ENCODE results near the gene LACTBL1. TPM values are rescaled to one million over a fixed set of nuclear protein-coding genes. Genes with fewer than 3 reads are reported as not detected.
A peak's percentile ranks its signal among the peaks of the same experiment; 100 is the strongest.

The LACTBL1 gene
- total RNA-seq, 5 donors from 2014 or later (not counting 1 experiment from before 2014, with no cell fraction given), result not detected

GRCh38 chr1:22978299-22978698, 5.6 kb upstream of the LACTBL1 start:
- Histone ChIP-seq H3K36me3 (ENCODE audit: control insufficient read depth in 2 of 2, extremely low read depth in 1 of 2, insufficient read depth in 1 of 2, low read length in 1 of 2) (no peaks in the 10 kb centered on the region), H3K27me3 (replicated peaks in 1 of 2; ENCODE audit: control insufficient read depth in 2 of 2, extremely low read depth in 1 of 2, insufficient read depth in 2 of 2, low read length in 1 of 2) (peaks cover 0 to 37% of the 10 kb centered on the region in 2 experiments), H3K9me3 (no peaks in the 10 kb centered on the region), H3K4me1 (ENCODE audit: control insufficient read depth in 1 of 2, extremely low read depth in 1 of 2, insufficient read depth in 2 of 2, low read length in 2 of 2) (no peaks in the 10 kb centered on the region), H3K27ac (ENCODE audit: low read length) (no peak overlapping the region), H3K4me3 (ENCODE audit: control insufficient read depth in 1 of 2, extremely low read depth in 1 of 2, low read length in 1 of 2) (no peak overlapping the region)
- Mint-ChIP-seq H3K9me3 (no peaks in the 10 kb centered on the region), H3K27me3 (peaks cover 22 to 33% of the 10 kb centered on the region in 2 donors), H3K36me3 (no peaks in the 10 kb centered on the region), H3K27ac (no peak overlapping the region), H3K4me1 (no peaks in the 10 kb centered on the region), H3K4me3 (no peak overlapping the region)
- WGBS (ENCODE audit: insufficient coverage), result 86% methylated on average over 1 of the region's 3 CpGs
- ATAC-seq (replicated peaks in 1 of 4), result no peak
- POLR2A ChIA-PET, result no interaction called here
- CTCF ChIA-PET, result no interaction called here
- DNase-seq, result no peak

- 100% methylated on average over 2 of the region's 9 CpGs for WGBS (ENCODE audit: insufficient coverage)
- ATAC-seq (replicated peaks in 1 of 4), result peak; percentile 71 to 77 (median 76)
- CTCF ChIA-PET, result no interaction called here
These were observed 4.0 kb upstream of the LACTBL1 start for GRCh38 chr1:22976461-22977243.

GRCh38 chr1:22976127-22976460, 3.4 kb upstream of the LACTBL1 start:
- Histone ChIP-seq H3K27me3 (replicated peaks in 1 of 2; ENCODE audit: control insufficient read depth in 2 of 2, extremely low read depth in 1 of 2, insufficient read depth in 2 of 2, low read length in 1 of 2) (peaks cover 0 to 47% of the 10 kb centered on the region in 2 experiments), H3K36me3 (ENCODE audit: control insufficient read depth in 2 of 2, extremely low read depth in 1 of 2, insufficient read depth in 1 of 2, low read length in 1 of 2) (no peaks in the 10 kb centered on the region), H3K9me3 (no peaks in the 10 kb centered on the region), H3K4me1 (ENCODE audit: control insufficient read depth in 1 of 2, extremely low read depth in 1 of 2, insufficient read depth in 2 of 2, low read length in 2 of 2) (no peaks in the 10 kb centered on the region), H3K4me3 (ENCODE audit: control insufficient read depth in 1 of 2, extremely low read depth in 1 of 2, low read length in 1 of 2) (no peak overlapping the region), H3K27ac (ENCODE audit: low read length) (no peak overlapping the region)
- H3K36me3 Mint-ChIP-seq, result no peaks in the 10 kb centered on the region
- H3K27ac Mint-ChIP-seq, result no peak overlapping the region
- H3K9me3 Mint-ChIP-seq, result no peaks in the 10 kb centered on the region
- DNase-seq, result no peak
- WGBS (ENCODE audit: insufficient coverage), result 86% methylated on average over 2 of the region's 4 CpGs
- no peak overlapping the region for H3K4me3 Mint-ChIP-seq
- POLR2A ChIA-PET, result no interaction called here
- H3K27me3 Mint-ChIP-seq, result peaks cover 28 to 44% of the 10 kb centered on the region in 2 donors
- CTCF ChIA-PET, result no interaction called here
- H3K4me1 Mint-ChIP-seq, result no peaks in the 10 kb centered on the region
- ATAC-seq (replicated peaks in 1 of 4), result no peak

More at GRCh38 chr1:22976461-22977243, 4.0 kb upstream of the LACTBL1 start:
- POLR2A ChIA-PET, result no interaction called here
- Mint-ChIP-seq H3K27me3 (peaks cover 22 to 42% of the 10 kb centered on the region in 2 donors), H3K4me1 (no peaks in the 10 kb centered on the region), H3K4me3 (no peak overlapping the region), H3K27ac (no peak overlapping the region), H3K36me3 (no peaks in the 10 kb centered on the region), H3K9me3 (no peaks in the 10 kb centered on the region)
- peak in 30 of 35 experiments; percentile 7 to 64 (median 32) for DNase-seq
- H3K27me3 ChIP-seq (replicated peaks in 1 of 2; ENCODE audit: control insufficient read depth in 2 of 2, extremely low read depth in 1 of 2, insufficient read depth in 2 of 2, low read length in 1 of 2), result peaks cover 0 to 44% of the 10 kb centered on the region in 2 experiments
- no peak overlapping the region for H3K27ac ChIP-seq (ENCODE audit: low read length)
- no peaks in the 10 kb centered on the region for H3K4me1 ChIP-seq (ENCODE audit: control insufficient read depth in 1 of 2, extremely low read depth in 1 of 2, insufficient read depth in 2 of 2, low read length in 2 of 2)
- no peaks in the 10 kb centered on the region for H3K9me3 ChIP-seq
- no peak overlapping the region for H3K4me3 ChIP-seq (ENCODE audit: control insufficient read depth in 1 of 2, extremely low read depth in 1 of 2, low read length in 1 of 2)
- no peaks in the 10 kb centered on the region for H3K36me3 ChIP-seq (ENCODE audit: control insufficient read depth in 2 of 2, extremely low read depth in 1 of 2, insufficient read depth in 1 of 2, low read length in 1 of 2)

- no peak overlapping the region for H3K4me3 Mint-ChIP-seq
- no peak overlapping the region for H3K27ac Mint-ChIP-seq
- Histone ChIP-seq H3K4me3 (ENCODE audit: control insufficient read depth in 1 of 2, extremely low read depth in 1 of 2, low read length in 1 of 2) (no peak overlapping the region), H3K27ac (ENCODE audit: low read length) (no peak overlapping the region), H3K36me3 (ENCODE audit: control insufficient read depth in 2 of 2, extremely low read depth in 1 of 2, insufficient read depth in 1 of 2, low read length in 1 of 2) (no peaks in the 10 kb centered on the region), H3K4me1 (ENCODE audit: control insufficient read depth in 1 of 2, extremely low read depth in 1 of 2, insufficient read depth in 2 of 2, low read length in 2 of 2) (no peaks in the 10 kb centered on the region), H3K27me3 (replicated peaks in 1 of 2; ENCODE audit: control insufficient read depth in 2 of 2, extremely low read depth in 1 of 2, insufficient read depth in 2 of 2, low read length in 1 of 2) (peaks cover 0 to 50% of the 10 kb centered on the region in 2 experiments), H3K9me3 (no peaks in the 10 kb centered on the region)
- POLR2A ChIA-PET, result no interaction called here
- WGBS (ENCODE audit: insufficient coverage), result 69% methylated on average over 2 of the region's 3 CpGs
- ATAC-seq (replicated peaks in 1 of 4) (no peak), DNase-seq (no peak)
- peaks cover 31 to 48% of the 10 kb centered on the region in 2 donors for H3K27me3 Mint-ChIP-seq
- H3K4me1 Mint-ChIP-seq, result no peaks in the 10 kb centered on the region
- CTCF ChIA-PET, result no interaction called here
- H3K36me3 Mint-ChIP-seq, result no peaks in the 10 kb centered on the region
- no peaks in the 10 kb centered on the region for H3K9me3 Mint-ChIP-seq
These were observed 3.0 kb upstream of the LACTBL1 start for GRCh38 chr1:22975694-22976093.

- no peaks in the 10 kb centered on the region for H3K36me3 ChIP-seq (ENCODE audit: control insufficient read depth in 2 of 2, extremely low read depth in 1 of 2, insufficient read depth in 1 of 2, low read length in 1 of 2)
- no peak overlapping the region for H3K4me3 ChIP-seq (ENCODE audit: control insufficient read depth in 1 of 2, extremely low read depth in 1 of 2, low read length in 1 of 2)
- no peak overlapping the region for H3K27ac ChIP-seq (ENCODE audit: low read length)
- Mint-ChIP-seq H3K9me3 (peaks cover under 1% of the 10 kb centered on the region in 3 donors), H3K27me3 (peaks cover 53 to 64% of the 10 kb centered on the region in 2 donors), H3K4me3 (no peak overlapping the region), H3K36me3 (no peaks in the 10 kb centered on the region), H3K4me1 (no peaks in the 10 kb centered on the region), H3K27ac (peak overlapping the region in 1 of 2 donors; percentile 37)
- 32% methylated on average over 3 of the region's 5 CpGs for WGBS (ENCODE audit: insufficient coverage)
- no peaks in the 10 kb centered on the region for H3K9me3 ChIP-seq
- no peaks in the 10 kb centered on the region for H3K4me1 ChIP-seq (ENCODE audit: control insufficient read depth in 1 of 2, extremely low read depth in 1 of 2, insufficient read depth in 2 of 2, low read length in 2 of 2)
- peaks cover 0 to 57% of the 10 kb centered on the region in 2 experiments for H3K27me3 ChIP-seq (replicated peaks in 1 of 2; ENCODE audit: control insufficient read depth in 2 of 2, extremely low read depth in 1 of 2, insufficient read depth in 2 of 2, low read length in 1 of 2)
- POLR2A ChIA-PET, result no interaction called here
- DNase-seq (no peak), ATAC-seq (replicated peaks in 1 of 4) (no peak)
- CTCF ChIA-PET, result interaction anchor here in 1 of 2 donors (0.8 kb wide), 1 partner anchor 10 kb away, joined by 3 read pairs; no protein-coding TSS in a partner anchor
These were observed 858 bp downstream of the LACTBL1 start for GRCh38 chr1:22971611-22972405.

GRCh38 chr1:22971161-22971560, 1.5 kb downstream of the LACTBL1 start:
- no peak overlapping the region for H3K4me3 Mint-ChIP-seq
- 63% methylated on average over 2 of the region's 3 CpGs for WGBS (ENCODE audit: insufficient coverage)

More at GRCh38 chr1:22971161-22971560, 1.5 kb downstream of the LACTBL1 start:
- Histone ChIP-seq H3K4me3 (ENCODE audit: control insufficient read depth in 1 of 2, extremely low read depth in 1 of 2, low read length in 1 of 2) (no peak overlapping the region), H3K27me3 (replicated peaks in 1 of 2; ENCODE audit: control insufficient read depth in 2 of 2, extremely low read depth in 1 of 2, insufficient read depth in 2 of 2, low read length in 1 of 2) (peaks cover 0 to 54% of the 10 kb centered on the region in 2 experiments), H3K4me1 (ENCODE audit: control insufficient read depth in 1 of 2, extremely low read depth in 1 of 2, insufficient read depth in 2 of 2, low read length in 2 of 2) (no peaks in the 10 kb centered on the region), H3K36me3 (ENCODE audit: control insufficient read depth in 2 of 2, extremely low read depth in 1 of 2, insufficient read depth in 1 of 2, low read length in 1 of 2) (no peaks in the 10 kb centered on the region), H3K27ac (ENCODE audit: low read length) (no peak overlapping the region), H3K9me3 (peaks cover 3% of the 10 kb centered on the region)
- POLR2A ChIA-PET, result no interaction called here
- DNase-seq (no peak), ATAC-seq (replicated peaks in 1 of 4) (no peak)
- Mint-ChIP-seq H3K27ac (no peak overlapping the region), H3K27me3 (peaks cover 53 to 64% of the 10 kb centered on the region in 2 donors), H3K9me3 (peaks cover 7% of the 10 kb centered on the region in 3 donors), H3K36me3 (peaks cover 6% of the 10 kb centered on the region), H3K4me1 (no peaks in the 10 kb centered on the region)
- CTCF ChIA-PET, result no interaction called here

Data from T-cell (primary cell).